VCaP (cell line): ENCODE data around the gene ZFHX3.

ENCODE experiments used
- H3K27ac ChIP-seq: fragments of 450-650 bp; 2 replicates; pipeline ENCODE4 v1.5.1; 2017
- TF ChIP-seq, protein P1 (sequence below): fragments of 450-650 bp; conservative IDR thresholded peaks from 2 replicates; pipeline ENCODE4 v1.5.1; 2017; ENCODE audit warnings: mild to moderate bottlenecking, moderate library complexity

ZFHX3 gene

DNA sequence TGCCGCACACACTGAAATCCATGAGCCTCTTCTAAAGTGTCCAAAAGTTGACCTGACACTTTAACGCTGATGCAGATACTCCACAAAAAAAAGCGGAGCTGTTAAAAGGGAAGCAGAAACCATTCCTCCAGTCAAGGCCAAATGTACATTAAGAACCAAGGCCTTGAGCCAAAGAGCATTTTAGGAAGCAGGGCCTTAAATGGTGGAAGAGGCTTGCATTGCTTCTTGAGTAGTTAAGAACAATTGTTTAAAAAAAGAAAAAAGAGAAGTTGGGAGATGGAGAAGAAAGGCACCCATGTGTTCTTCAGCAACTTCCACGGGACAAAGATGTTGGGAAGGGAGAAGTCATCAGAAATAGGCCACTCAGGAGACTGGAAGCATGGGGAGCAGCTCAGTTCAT lies 6.3 kb downstream of the ZFHX3 start:
- no peak overlapping the region for H3K27ac ChIP-seq
- TF ChIP-seq, protein P1, sequence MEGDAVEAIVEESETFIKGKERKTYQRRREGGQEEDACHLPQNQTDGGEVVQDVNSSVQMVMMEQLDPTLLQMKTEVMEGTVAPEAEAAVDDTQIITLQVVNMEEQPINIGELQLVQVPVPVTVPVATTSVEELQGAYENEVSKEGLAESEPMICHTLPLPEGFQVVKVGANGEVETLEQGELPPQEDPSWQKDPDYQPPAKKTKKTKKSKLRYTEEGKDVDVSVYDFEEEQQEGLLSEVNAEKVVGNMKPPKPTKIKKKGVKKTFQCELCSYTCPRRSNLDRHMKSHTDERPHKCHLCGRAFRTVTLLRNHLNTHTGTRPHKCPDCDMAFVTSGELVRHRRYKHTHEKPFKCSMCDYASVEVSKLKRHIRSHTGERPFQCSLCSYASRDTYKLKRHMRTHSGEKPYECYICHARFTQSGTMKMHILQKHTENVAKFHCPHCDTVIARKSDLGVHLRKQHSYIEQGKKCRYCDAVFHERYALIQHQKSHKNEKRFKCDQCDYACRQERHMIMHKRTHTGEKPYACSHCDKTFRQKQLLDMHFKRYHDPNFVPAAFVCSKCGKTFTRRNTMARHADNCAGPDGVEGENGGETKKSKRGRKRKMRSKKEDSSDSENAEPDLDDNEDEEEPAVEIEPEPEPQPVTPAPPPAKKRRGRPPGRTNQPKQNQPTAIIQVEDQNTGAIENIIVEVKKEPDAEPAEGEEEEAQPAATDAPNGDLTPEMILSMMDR, result no peak

DNA sequence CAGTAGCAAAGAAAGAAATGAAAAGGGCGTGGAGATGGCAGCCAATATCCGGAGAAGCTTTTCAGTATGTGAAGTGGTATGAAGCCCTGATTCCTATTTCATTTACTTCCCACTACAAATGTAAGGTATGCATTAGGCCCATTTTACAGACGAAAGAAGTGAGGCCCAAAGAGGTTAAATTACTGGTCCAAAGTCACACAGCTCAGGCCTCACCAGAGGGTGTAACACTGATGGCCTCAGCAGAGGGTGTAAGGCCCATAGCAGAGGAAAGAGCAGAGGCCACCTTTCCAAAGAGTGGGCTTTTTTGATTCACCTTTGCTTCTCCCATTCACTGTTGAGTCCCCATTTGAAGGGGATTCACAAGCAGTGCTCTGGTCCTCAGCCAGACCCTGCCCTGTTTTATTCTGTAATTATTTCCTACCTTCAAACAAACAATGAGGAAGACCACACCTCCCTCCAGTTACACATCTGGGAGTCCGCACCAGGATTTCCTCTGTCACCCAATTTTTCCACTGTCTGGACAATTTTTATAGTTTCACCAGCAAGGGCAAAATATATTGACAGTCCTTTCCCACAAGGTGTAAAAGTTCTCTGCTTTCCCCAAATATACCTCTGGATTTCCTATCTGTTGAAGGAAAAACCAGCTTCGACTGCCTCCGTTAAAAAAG lies 7.1 kb downstream of the ZFHX3 start:
- TF ChIP-seq, protein P1, result no peak
- H3K27ac ChIP-seq, result no peak overlapping the region

DNA sequence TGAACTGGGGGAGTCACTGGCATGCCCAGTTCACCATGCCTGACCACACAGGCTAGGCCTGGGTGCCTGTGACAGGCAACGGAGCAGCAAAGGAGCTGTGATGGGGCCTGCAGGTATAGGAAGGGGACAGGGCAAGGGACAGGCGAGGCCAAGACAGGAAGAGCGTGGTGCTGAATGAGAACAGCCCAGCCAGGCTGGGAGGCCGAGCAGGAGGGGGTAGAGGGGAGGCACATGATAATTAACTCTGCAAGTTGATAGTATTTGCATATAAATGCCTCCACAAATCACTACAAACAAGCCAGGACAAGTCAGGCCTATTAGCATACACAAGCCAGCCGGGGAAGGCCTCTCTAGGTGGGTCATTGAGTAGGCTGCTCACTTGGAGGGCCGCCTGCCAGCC lies 7.8 kb downstream of the ZFHX3 start:
- H3K27ac ChIP-seq, result no peak overlapping the region
- TF ChIP-seq, protein P1, result no peak

DNA sequence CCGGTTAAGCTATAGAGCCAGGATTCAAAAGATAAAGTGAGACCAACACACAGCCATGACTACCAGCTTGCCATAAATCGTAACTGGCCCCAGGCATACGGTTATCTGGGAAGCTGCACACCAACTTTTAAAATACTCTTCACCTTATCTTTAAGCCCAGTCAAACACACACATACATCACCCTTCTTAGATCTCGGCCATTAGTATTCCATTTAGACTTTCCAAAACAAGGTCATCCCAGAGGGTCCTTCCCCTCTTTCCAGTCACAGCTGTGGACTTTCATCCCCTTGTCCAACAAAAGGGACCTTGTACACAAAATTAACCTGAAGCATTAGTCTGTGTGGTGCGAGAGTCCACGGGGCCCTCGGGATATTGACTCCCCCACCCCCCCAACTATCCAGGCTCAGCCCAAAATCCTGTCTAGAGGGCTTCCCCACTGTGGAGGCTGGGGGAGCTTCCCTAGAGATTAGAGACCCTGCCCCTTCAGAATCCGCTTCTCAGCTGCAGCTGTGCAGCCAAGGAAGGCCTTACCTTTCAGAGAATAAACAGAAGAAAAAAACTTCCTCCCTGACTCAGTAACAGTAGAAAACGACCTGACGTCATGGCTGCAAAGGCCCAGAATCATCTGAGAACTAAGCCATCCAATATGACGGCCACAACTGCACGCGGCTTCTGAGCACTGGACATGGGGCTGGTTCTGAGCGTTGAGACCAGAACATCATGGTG lies 9.9 kb downstream of the ZFHX3 start:
- no peak overlapping the region for H3K27ac ChIP-seq
- TF ChIP-seq, protein P1, result no peak

DNA sequence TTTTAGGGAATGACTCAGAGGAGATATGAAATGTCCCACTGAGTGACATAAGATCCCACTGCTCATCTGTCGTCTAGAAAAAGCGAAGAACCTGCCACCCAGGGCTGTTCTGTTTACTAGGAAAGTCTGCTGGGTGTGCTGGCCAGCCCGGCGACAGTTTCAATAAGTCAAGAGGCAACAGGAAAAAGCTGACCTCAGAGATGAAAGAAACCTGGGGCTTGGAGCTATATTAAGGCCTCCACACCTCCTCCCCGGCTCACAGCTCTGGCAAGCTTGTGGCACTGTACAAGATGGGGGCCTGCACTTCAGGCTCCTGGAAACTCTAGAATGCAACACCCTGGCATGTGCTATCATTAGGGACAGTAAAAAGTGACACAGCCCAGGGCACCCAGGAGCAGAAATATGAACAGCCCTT lies 10.6 kb downstream of the ZFHX3 start:
- TF ChIP-seq, protein P1, result no peak
- no peak overlapping the region for H3K27ac ChIP-seq

DNA sequence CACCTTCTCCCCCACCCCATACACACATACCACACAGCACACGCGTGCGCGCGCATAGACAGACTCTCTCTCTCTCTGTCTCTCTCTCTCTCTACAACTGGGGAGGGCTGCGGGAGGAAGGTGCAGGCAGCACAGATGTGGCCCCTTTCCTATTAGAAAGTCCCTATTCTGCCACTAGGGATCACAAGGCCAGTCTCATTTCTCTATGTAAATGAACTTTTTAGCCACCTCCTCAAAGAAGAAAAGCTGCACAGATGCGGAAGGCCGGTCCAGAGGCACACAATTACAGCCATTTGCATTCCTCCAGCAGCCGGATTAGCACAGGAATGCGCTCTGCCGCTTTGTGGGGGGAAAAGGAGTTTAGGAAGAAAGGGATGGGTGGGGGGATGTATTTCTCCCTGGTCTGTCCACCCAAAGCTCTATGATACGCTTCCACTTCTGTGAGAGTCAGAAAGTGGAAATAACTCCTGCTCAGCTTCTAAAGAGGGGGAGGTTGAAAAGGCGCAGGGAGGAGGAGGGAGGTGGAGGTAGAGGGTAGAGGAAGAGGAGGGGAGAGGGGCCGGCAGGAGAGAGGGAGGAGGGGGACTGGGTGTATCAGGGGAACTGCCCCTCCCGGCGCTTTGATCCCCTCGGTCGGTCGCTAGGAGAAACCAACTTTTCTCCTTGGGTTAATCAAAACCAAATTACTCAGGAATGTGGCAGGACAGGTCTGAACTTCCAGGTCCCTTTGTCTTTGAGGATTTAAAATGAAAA lies 11.7 kb downstream of the ZFHX3 start:
- H3K27ac ChIP-seq, result no peak overlapping the region; the same call in 1 of the 2 replicates
- TF ChIP-seq, protein P1, result no peak

DNA sequence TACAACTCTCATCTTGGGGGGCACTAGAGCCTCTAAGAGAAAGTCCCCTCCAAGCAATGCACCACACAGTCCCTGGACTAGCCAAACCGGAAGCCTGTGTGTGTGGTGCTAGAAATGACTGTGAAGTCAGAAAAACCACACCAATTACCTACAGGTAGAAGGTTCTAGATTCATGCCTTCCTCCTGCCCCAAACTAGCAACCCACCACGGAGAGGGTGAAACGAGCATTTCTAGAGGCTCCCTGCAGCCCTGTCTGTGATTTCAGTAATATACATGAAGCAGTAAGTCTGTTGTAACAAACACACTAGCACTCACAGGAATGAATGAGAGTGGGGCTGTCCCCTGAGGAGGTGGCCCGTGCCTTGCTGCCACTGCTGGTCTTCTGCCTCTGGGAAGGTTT lies 13.6 kb downstream of the ZFHX3 start:
- no peak overlapping the region for H3K27ac ChIP-seq
- TF ChIP-seq, protein P1, result no peak
